Stimulated activated CD4-positive, alpha-beta T cell treated with anti-CD3 and anti-CD28 coated beads, Interleukin-12 subunit alpha, Interleukin-12 subunit beta, amount 100 ng/mL, for 48 hours (primary cell): Measurements from ENCODE around the gene ADRA2B.

Experiments
- DNase-seq, 3 donors: peaks; one replicate each; pipeline ENCODE4 v3.0.0-alpha.2; 2020; ENCODE audit warnings: low read depth in 2 of 3, low spot score in 1 of 3

ADRA2B gene

DNA sequence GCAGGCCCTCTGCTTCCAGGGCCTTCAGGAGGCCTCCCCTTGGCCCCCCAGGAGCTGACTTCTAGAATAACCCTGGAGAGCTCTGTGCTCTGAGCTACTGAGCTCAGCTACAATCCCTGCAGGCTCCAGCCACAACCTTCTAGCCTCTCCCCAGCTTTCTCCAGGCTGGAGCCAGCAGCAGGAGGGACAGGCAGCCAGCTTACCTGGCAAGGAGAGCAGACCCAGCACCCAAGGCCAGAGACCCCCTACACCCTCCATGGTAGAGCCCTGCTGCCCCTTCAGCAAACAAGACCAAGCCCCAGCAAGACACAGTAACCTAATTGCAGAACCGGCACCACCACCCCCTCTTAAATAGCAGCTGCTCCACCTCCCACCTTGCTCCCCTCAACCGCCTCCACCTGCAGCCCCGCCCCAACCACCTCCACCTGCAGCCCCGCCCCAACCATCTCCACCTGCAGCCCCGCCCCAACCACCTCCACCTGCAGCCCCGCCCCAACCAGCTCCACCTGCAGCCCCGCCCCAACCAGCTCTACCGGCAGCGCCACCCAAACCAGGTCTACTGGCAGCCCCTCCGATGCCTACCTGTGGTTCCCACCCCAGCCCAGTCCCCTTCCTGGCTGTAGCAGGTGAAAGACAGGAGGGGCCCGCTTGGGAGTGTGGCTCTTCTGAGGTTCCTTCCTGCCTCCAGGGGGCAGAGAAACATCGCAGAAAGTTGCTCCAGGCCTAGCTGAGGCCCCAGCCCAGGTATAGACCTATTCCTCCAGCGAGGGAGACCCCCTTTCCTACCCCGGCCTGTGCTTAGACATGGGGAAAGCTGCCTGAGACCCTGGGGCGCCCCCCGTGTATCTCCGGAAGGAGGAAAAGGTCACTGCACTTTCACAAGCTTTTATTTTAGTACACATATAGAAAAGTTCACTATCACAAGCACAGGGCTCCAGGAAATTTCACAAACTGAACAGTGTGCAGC is 22.1 kb upstream of the ADRA2B start, which contains the start of gene ASTL:
Gene ASTL (minus strand): TSS at position 324 of the 967 bp plus-strand sequence. CDS start 66 bp downstream, at position 258.
- no peak for DNase-seq

DNA sequence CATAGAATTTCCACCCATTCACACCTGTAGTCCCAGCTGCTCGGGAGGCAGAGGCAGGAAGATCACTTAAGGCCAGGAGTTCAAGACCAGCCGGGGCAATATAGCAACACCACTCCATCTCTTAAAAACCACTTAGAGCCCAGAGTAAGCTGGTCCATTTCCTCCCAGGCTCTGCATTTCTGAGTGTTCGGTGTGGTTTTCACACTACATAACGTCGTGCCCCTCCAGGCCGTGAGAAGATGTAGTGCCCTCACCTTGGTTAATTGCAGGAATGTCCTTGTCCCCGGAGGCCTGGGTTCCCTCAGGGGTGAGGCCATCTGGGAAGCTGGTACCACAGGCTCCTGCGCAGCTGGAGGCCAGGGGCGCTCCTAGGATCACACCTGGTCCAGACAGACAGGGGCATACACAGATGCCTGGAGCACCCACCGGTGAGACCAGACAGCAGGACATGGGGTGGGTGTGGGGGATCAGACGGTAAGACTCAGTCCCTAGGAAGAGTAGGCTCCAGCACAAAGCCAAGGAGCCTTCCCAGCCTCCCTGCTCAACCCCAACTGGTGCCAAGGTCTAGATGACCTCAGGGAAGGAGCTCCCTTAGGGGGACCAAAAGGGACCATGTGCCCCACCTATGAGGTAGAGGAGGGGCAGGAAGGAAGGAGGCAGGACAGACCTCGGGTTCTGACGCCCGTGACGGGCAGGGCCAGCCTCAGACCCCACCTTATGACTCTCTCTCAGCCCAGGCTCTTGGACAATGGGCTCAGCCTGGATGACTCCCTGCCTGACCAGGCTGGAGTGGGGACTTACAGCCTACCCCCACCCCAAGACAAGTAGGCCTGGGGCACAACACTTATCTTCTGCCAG is 21.2 kb upstream of the ADRA2B start:
- DNase-seq, result no peak

DNA sequence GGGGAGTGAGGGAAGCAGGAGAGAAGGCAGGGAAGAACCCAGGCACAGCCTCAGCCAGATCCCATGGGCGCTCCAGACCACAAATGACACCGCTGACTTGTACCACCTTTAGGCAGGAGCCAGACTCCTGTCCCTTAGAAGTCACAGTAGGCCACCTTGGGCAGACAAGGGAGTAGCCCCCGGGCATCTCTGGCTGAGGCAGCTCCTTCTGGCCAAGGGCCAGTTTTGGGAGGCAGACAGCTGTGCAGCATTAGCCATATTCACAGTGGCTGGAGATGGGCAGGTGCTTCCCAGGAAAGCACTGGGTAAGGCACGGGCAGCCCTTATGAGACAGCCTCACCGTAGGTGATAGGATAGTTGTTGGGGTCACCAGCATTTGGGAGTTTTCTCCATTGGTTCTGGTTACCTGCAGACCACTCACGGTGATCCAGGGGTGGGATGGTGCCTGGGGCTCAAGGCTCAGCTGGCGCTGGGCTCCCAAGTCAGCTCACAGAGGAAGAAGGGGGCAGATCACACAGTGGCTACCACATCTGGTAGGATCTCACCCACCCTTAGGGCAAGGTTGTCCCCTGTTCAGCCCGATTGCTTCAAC is 19.9 kb upstream of the ADRA2B start:
- DNase-seq, result no peak

DNA sequence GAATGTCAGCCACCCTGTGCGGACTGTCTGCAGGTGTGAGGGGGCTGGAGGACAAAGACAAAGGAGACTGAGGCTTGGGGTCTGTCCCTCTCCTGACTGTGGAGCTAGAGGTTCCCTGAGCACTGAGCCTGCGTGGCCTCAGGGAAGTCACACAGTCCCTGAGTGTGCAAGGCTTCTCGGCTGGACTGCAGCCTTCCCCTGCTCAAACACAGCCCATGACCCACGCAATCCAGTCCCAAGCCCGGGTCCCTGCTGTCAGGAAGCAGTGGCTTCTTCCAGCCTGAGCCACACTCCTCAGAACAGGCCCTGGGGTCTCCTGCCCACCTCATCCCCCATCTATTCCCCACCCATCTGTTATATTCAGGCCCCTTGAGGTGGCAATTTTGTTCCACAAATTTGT is 19.2 kb upstream of the ADRA2B start:
- DNase-seq, result no peak

DNA sequence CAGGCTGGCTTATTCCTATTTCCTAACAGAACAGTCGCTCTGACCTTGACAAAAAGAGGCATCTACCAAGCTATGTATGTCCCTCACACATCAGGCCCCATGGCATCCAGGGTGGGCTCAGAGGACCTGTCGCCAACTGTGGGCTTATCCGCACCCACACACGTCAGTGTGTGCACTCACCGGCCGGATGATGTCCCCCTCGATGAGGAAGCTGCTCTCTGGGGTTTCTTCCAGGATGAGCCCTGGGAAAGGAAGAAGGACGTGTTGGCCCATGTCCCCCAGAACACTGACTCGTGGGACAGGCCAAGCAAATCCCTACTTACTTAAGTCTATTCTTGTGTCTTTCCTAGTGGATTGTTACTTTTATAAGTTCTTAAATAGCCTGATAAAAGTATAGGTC is 18.8 kb upstream of the ADRA2B start:
- no peak for DNase-seq

DNA sequence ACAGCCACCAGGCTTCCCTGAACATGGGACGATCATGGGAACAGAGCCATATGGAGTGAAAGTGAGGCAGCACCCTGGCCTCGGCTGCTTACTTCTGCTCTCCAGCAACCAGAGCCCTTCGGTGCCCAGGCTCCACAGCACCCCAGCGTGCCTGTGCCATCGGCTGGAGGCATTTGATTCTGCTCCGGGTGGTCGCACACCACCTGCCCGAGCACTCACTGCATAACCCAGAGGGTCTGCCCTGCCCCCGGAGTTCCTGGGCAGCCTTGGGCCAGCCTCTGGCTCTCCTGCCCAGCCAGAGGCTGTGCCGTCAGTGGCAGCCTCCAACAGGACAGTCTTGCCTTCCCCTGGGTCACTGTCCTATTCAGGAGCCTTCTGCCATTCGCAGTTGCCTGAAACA is 18.1 kb upstream of the ADRA2B start:
- no peak for DNase-seq

DNA sequence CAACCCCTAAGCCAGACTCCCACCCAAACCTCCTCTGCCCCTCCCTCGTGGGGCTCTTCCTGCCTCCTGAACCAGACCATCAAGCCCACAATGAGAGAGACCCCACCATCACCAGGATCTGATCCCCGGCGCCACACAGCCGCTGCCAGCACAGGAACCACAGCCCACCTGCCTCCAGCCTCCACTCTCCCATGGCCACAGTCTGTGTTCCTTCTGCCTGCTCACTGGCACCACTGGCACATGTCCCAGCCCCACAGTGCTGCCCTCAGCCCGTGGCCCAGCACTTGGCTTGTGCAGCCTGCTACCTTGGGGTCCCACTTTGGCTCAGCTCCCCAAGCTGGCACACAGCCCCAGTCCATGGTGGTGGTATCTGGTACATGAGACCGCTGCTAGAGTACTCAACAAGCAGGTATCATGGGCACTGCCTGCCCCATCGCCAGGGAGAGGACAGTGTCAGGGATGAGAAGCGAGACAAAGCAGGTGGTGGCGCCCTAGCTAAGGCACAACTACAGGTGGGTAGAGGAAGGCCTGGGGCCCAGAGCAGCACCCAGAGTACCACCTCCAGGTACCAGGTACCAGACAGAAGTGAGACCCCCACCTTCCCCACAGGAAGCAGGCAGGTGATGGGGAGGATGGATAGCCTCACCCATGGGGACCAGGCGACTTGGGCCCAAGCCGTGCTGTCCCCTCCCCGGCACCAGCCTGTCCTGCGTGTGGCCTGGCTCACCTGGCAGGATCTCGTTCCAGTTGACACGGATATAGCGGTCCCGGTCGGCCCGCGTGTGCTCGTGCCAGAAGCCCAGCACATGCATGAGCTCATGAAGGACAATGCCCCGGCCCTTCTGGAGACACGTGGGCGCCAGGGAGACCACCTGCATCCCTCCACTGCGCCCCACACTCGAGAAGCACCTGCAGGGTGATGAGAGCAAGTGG is 15.7 kb upstream of the ADRA2B start:
- DNase-seq, result no peak

DNA sequence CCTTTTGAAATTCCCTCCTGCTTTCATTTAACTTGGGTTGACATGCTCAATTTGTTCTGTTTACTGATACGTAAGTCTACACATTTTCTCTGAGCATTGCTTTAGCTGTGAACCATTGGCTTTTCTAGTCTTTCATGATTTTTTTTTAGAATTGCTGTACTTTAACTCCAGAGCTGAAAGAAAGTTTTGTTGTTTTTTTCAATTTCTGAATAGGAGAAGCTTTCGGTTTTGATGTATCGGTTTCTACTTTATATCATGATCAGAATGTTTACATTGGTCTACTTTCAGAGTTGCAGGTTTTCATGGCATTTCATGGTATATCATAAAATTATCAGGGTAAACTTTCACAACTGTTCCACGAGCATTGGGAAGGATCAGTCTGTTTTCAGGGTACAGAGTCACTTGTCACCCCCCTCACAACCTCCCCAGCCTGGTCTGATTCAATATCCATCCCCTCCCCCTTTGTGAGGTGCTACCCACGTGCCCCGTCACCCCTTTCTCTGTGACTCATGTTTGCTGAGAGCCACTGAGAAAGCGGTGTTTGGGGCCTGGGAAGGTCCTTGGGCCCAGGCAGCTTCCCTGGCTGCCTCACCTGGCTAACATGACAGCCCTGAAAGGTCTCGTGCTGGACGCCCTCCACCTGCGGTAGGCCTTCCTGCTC is 14.9 kb upstream of the ADRA2B start:
- DNase-seq, result no peak

DNA sequence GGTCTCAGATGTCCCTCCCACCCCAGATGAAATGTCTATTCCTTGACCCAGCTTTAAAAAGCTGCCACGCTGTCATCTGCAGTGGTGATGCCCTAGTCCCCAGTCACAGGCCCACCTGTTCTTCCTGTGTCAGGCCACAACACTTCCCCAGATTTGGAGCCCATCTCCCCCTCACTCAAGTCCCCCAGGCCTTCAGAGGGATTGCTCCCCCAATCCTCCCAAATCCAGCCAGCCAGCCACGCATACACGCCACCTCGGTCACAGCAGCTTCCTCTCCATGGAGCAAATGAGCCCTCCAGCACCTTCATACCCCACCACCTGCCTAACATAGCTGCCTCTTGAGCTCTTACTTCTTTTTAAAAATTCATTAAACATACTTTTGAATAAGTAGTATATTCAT is 14.1 kb upstream of the ADRA2B start:
- DNase-seq, result no peak

DNA sequence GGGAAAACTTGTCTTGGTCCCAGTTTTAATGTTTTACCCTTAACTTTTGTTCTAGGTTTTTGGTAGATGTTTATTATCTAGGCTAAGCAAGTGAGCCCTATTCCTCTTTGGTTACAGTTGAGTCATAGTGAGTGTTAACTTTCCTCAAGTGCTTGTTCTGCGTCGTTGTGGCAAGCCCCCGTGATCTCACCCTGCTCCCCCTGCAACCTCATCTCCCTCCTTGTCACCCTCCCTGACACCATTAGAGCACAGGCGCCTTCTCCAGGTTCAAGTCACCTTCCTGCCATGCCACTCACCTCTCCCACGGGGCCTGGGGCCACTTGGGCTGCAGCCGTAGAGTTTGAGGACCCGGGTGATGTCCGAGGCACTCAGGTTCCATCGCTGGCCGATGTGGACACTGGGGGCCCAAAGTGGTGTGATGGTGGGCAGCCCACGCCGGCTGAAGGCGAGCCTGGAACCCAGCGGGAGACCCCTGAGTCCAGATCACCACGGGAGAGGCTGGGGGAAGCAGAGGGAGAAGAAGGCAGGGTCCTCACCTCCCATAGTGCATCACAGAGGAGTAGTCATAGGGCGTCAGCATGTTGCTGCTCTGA is 13.3 kb upstream of the ADRA2B start:
- no peak for DNase-seq

DNA sequence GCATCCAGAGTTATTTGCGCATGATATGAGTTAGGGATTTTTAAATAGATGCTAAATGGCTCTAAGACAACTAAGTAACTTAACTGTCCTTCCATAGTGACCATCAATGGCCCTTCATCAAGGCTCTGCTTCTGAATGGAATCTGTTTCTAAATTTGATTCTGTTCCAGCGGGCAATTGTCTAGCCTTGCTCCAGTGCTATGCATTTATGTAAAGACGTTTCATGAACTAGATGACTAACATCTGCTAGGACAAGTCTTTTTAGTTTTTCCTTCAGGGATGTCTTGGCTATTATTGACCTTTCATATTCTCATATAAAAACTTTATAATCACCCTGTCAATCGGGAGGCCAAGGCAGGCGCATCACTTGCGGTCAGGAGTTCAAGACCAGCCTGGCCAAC is 12.1 kb upstream of the ADRA2B start:
- no peak for DNase-seq

DNA sequence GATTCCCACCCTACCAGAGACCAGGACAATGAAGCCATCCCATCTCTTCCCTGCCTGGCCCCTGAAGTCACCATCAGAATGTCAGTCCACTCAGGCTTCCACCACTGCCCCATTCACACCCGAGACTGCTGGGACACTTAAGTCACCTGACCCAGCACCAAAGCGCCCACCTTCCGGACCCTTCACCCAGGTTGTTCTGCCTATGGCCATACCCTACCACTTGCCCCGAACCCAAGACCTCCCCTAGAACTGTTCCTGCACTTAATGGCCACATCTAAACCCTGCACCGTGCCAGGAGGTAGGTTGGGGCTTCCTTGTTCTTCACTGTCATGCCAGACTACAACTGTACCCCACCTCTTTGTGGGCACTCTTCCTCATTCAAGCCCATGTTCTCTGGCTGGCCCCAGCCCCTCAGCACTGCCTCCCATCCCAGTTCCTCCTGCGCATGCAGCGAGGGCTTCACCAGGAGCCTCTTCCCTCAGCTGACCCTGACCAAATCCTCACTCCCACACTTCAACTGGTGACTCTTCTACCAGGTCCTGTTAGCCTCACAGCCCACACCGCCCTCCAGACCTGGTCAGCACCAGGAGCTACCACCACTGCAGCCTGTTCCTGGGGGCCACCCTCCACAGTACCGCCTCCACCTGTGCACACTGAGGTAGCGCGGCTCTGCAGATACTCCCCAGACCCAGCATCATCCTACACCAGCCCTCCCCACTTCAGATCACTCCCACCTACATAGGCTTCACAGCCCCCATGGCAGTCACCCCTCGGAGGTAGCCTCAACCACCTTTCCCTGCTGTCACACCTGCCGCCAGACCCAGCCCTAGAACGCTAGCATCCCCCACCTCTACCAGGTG is 8.3 kb upstream of the ADRA2B start:
- DNase-seq, result no peak

DNA sequence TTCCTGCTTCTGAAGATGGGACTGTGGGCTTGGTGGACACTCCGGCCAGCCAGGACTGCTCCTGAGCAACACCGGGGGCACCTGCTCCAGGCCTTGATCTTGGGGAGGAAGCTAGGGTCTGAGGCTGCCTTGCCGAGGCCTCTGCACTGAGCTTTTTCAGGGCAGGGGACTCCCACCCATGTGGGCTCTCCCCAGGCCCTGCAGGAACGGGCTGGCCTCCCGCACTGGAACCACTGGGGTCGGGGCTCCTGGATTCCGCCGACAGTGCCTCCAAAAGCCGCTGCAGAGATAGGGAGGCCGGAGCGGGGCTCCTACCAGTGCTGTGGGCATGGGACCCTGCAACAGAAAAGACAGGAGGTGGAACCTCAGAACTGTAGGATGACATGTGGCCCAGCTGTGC is 7.6 kb upstream of the ADRA2B start:
- DNase-seq, result no peak

DNA sequence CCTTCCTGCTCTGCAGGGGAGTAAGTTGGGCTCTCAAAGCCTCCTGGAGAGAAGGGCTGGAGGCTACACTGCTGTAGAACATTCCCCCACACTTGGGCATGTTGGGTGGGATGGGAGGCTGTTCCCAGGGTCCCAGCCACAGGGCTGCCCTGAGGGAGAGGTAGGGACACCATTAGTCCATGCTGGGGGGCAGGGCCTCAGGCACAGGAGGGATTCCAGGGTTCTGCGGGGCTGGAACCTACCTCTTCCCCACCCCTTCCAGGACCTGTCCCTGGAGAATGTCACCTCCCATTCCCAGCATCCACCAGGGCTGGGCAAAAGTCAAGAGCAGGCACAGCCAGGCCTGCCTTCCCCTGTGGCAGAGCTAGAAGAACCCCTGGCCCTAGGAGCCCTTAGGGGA is 6.9 kb upstream of the ADRA2B start:
- no peak for DNase-seq

DNA sequence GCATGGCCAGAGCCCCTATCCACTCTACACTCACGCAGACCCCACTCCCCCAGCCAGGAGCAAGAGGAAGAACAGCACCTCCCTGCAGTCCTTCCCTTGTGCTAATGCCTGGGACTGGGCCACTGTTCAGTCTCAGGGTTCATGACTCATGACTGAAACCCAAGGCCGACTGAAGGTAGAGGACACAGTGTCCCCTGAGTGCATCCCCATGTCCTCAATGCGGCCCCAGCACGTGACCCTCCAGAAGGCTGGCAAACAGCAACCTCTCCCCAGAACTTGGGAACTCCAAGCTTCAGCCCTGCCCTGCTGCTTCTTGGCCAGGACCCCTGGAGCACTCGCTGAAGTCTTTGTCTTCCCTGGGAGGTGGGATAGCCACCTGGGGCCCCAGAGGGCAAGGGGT is 6.0 kb upstream of the ADRA2B start:
- DNase-seq, result no peak

DNA sequence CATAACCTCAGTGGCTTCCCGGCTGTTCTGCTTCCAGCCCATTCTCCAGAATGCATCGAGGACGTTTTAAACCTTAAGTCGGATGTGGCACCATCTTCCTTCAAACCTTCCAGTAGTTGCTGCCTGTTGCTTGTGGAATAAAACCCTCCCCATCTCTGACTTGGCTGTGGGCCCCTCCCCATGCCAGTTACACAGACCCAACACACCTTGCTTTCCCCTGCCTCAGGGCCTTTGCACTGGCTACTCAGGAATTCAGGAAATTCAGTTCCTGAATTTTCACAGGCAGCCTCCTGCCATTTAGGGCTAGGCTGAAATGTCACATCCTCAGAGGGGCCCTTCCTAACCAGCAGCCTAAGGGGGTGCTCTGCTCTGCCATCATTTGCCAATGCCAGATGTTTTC is 5.0 kb upstream of the ADRA2B start:
- DNase-seq, result no peak

DNA sequence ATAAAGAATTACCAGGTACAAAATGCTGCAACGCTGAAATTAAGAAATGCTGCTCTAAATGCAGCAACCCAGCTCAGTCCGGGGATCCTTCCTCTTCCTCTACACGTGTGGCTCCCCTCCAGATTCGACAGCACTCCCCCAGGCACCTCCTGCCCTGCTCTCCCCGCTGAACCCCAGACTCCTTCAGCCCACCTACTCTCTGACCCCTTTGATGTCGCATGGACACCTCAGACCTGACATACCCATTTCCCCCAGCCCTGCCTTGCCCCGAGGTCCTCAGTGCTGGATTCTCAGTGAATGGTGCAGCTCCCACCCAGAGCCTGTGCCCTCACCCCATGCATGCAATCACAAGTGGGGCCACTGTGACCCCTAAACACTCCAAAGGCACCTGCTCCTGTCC is 4.6 kb upstream of the ADRA2B start:
- no peak for DNase-seq

DNA sequence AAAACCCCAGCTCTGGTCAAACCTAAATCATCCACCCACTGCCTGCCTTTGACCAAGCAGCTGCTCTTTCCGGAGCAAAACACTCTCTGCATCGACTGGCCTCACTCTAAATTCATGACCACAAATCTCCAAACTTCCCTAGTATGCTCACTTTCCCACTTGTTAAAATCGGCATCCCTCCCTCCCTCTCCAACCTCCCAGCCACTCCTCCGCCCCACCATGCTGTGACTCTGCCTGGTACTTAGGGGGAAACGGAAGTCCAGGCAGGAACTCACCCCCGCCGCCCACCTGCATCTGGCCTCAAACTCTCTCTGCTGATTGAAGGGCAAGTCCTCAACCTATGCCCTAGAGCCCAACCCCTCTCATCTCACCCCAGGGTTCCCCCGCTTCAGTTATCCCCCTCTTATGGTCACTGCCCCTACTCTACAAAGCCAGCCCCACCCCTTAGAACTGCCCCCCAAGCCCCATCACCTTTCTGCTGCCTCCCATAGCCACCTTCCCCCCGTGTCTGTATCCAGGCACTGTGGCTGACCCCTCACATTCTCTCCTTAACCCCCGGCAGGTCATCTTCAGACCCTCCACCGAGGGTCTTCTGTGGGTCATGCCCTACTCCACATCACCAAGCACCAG is 3.8 kb upstream of the ADRA2B start:
- no peak for DNase-seq
